Glomerular visceral epithelial cell (primary cell): ENCODE results near the gene RCOR1.

Experiments
- DNase-seq: peaks from one replicate; pipeline ENCODE4 v3.0.0-alpha.2; 2016; ENCODE audit errors: extremely low spot score

The RCOR1 gene

DNA sequence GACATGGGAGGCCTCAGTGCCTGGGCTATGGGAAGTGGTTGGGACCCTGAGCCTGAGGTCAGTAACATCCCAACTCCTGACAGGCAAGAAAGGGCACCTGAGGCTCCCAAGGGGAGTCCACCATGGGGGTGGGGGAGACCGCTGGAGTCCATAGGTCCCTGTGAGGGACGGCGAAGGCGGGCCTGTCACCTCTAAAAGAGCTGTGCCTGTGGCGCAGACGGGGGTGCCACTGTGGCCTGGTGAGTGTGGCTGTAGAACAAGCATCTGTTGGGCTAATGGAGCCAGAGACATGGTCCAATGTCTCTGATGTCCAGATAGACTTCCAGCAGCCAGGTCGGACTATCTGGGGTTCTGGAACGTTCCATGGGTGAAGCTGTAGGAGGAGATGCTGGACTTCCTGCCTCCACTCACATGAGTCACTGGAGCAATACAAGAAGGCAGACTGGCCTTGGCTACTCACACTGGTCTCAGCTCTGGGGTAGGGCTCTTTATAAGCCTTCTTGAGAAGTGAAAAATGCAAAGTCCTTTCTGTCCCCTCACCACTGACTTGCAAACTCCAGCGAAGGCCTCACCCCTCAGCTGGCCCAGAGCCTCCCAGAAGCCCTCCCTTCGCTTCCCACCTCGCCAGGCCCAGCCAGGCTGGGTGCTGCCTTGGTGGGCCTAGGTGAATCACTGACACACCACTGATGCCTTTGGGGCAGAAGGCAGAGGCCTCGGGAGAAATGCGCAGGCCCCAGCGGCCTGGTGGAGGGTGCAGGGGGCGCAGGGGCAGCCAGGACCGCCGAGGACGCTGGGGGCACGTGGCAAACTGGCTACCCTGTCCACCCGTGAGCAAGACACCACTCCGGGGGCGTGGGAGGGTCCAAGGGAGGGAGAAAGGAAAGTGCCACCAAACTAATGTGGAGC, 183.7 kb downstream of the RCOR1 start:
- DNase-seq = peak; percentile 49

DNA sequence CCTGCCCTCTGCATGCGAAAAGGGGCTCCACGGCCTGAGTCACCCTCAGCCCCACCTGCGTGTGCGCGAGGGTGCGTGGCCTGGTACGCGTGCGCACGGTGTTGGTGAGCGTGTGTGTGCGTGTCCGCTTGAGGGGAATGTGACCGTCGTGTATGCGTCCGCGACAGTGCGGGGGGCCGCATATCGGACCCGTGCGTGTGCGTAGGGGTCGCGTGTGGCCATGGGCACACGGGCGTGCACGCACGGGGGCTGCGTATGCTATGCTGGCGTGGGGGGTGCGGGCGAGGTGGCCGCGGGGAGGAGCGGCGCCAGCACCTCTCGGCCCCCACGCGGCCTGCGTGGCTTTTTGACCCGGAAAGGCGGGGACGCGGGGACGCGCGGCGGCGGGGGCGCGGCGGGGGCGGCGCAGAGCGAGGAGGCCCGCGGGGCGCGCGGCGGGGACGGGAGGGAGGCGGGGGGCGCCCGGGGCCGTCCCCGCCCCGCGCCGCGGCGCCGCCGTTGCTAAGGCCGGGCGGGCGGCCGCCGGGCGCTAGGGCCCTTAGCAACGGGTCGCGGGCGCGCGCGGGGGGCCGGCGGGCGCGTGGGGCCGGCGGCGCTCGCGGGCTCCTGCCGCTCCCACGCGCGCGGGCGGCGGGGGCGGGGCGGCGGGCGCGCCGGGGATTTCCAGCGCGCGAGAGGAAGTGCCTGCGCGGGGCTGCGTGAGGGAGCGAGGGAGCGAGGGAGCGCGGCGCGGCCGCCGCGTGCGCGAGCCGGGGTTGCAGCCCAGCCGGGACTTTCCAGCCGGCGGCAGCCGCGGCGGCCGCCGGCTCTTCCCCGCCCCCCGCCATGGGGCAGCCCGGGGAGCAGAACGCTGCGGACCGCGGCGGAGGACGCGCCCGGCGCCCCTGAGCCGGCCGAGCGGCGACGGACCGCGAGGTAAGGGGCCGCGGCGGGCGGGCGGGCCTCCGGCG, 184.6 kb downstream of the RCOR1 start, which contains the start of gene TRAF3:
TRAF3 (plus strand) TSS at position 689 of the 950 bp plus-strand sequence. CDS start 92,753 bp downstream, outside the sequence.
- DNase-seq = peak; percentile 87

DNA sequence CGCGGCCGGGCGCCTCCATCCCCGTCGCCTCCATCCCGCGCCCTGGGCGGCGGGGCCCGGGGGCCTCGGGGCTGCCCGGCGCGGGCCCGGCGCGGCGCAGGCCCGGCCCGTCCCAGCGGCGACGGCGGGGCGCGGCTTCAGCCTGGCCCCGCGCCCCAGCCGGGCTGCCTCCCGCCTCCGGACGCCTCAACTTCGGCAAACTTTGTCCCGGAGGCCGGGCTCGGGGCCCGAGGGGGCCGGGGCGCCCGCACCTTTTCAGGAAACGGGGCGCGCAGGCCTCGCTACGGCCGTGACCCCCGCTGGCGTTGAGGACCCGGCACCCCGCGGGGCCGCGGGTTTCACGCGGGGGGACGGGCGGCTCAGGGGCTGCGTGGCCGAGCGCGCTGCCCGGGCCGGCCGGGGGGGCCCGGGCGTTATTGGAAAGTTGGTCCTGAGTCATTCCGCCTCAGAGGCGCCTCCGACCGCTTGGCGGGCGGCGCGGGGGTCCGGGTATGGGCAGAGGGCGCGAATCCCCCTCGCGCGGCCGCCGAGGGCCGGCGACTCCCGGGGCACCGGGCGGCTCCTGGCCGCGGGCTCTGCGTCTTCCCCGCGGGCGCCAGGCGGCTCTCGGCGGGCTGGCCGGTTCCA, 185.4 kb downstream of the RCOR1 start:
- DNase-seq = no peak

- peak; percentile 18 for DNase-seq
These were observed 186.1 kb downstream of the RCOR1 start for GRCh38 chr14:102778338-102779083.

DNA sequence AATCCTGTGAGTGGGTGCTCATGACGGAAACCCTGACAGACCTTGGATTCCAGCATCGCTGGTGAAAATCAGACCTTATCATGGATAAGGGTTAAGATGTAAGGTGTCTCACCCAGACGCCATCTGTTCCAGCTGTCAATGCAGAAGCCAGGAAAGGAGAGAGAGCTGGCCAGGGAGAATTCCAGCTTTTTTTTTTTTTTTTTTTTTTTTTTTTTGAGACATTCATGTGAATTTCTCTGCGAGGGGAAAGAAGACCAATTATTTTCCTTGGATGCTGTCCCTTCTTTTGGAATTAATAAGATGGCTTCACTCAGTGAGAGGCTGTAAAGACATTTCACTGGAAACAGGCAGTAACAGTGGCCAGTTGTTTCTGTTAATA, 186.6 kb downstream of the RCOR1 start:
- no peak for DNase-seq

DNA sequence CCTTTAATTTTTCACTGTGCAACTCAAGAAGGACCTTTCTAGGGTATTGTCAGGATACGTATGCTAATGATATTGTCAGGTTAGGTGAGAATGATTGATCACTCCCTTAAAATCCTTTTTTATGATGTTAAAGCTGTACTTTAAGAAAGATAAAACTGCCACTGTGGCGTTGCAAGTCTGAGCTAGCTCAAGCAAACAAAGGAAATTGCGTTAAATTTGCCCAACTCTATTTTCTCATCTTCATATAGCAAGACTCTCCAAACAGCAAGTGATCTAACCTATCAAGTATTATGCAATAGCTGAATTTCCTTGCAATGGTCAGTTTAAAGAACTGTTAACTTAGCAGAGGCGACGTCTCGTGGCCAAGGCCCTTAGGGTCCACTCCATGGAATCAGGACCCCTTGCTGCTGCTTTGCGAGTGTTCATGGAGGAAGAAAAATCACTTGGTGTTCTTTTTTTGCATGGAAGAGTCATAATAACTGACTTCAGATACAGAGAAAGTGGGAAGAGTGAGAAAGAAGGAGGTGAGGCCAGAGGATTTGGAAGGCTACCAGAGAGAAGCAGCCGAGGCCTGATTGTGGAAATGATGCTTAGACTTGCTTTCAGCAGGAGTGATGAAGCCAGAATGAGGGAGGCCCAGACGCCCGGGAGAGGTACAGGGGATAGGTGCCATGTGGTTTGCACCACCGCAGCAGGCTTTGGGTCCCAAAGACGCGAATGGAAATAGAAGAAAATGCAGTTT, 187.3 kb downstream of the RCOR1 start:
- DNase-seq = no peak
